WTC11 (cell line): ENCODE results near the gene APOA4. TPM values are rescaled to one million over a fixed set of nuclear protein-coding genes. Genes with fewer than 3 reads are reported as not detected.

Experiments used
- ATAC-seq: fragments of 200-7000 bp; cut with Tn5 transposase; 2 replicates; pipeline ENCODE4 v1.10.0; 2021; ENCODE audit warnings: mild to moderate bottlenecking, moderate library complexity
- CTCF ChIA-PET: fragments of 300-600 bp; sonication (Branson Sonifier 250); formaldehyde crosslinking; loops from one replicate; lab custom pipeline; 2021; ENCODE audit warnings: antibody characterized with exemption; lab: Charles Lee
- POLR2A ChIA-PET: fragments of 350-600 bp; sonication (Branson Sonifier 250); formaldehyde crosslinking; loops from one replicate; lab custom pipeline; 2021; ENCODE audit warnings: antibody characterized with exemption; lab: Charles Lee
- DNase-seq: peaks from one replicate; pipeline ENCODE4 v3.0.0; 2021; ENCODE audit warnings: low spot score
- H3K27ac Mint-ChIP-seq: 2 replicates; pipeline ENCODE4 v1.8.0; 2021; ENCODE audit warnings: mixed read lengths
- H3K27me3 Mint-ChIP-seq: 2 replicates; pipeline ENCODE4 v1.8.0; 2021; ENCODE audit warnings: low read depth, mild to moderate bottlenecking, moderate library complexity, mixed read lengths
- H3K36me3 Mint-ChIP-seq: 2 replicates; pipeline ENCODE4 v1.8.0; 2021; ENCODE audit warnings: mixed read lengths
- H3K4me1 Mint-ChIP-seq: 2 replicates; pipeline ENCODE4 v1.8.0; 2022; ENCODE audit warnings: mixed read lengths
- H3K4me3 Mint-ChIP-seq: 2 replicates; pipeline ENCODE4 v1.8.0; 2021; ENCODE audit warnings: mild to moderate bottlenecking, moderate library complexity, mixed read lengths
- H3K9me3 Mint-ChIP-seq: 2 replicates; pipeline ENCODE4 v1.8.0; 2021; ENCODE audit warnings: mixed read lengths
- ARID4B ChIP-seq: sonication (generic); formaldehyde crosslinking; IDR thresholded peaks from 2 replicates; pipeline ENCODE4 v1.8.0; 2023; ENCODE audit warnings: missing genetic modification reagents, mild to moderate bottlenecking, borderline replicate concordance
- ATF2 ChIP-seq: sonication (generic); formaldehyde crosslinking; IDR thresholded peaks from 2 replicates; pipeline ENCODE4 v1.8.1; 2022; ENCODE audit warnings: low read depth, missing genetic modification reagents, borderline replicate concordance
- ATF3 ChIP-seq: sonication (generic); formaldehyde crosslinking; conservative IDR thresholded peaks from 2 replicates; pipeline ENCODE4 v1.8.1; 2022; ENCODE audit warnings: mild to moderate bottlenecking, missing genetic modification reagents
- FOXK1 ChIP-seq: sonication (generic); formaldehyde crosslinking; IDR thresholded peaks from 2 replicates; pipeline ENCODE4 v1.8.0; 2022; ENCODE audit warnings: mild to moderate bottlenecking, moderate library complexity, missing genetic modification reagents
- OVOL2 ChIP-seq: fragments of 250-450 bp; sonication (Bioruptor Pico); IDR thresholded peaks from 2 replicates; pipeline ENCODE4 v1.9.0; 2021; ENCODE audit warnings: mild to moderate bottlenecking, borderline replicate concordance
- RELA ChIP-seq: sonication (generic); formaldehyde crosslinking; IDR thresholded peaks from 2 replicates; pipeline ENCODE4 v1.8.1; 2022; ENCODE audit warnings: missing genetic modification reagents, mild to moderate bottlenecking, borderline replicate concordance
- TCF7 ChIP-seq: sonication (generic); formaldehyde crosslinking; IDR thresholded peaks from 2 replicates; pipeline ENCODE4 v1.8.0; 2022; ENCODE audit warnings: mild to moderate bottlenecking, low read depth, missing genetic modification reagents, moderate library complexity
- TP53 ChIP-seq: sonication (generic); formaldehyde crosslinking; IDR thresholded peaks from 2 replicates; pipeline ENCODE4 v1.8.1; 2023; ENCODE audit warnings: mild to moderate bottlenecking, missing genetic modification reagents
- ZNF416 ChIP-seq: fragments of 250-450 bp; sonication (Bioruptor Pico); IDR thresholded peaks from 2 replicates; pipeline ENCODE4 v1.9.0; 2021; ENCODE audit warnings: mild to moderate bottlenecking, inconsistent platforms
- total RNA-seq: library from RNA; stranded (reverse); gene quantifications from 3 replicates; pipeline ENCODE4 v1.2.3, GENCODE V29; 2021
- TF ChIP-seq, protein P1 (sequence below): sonication (generic); formaldehyde crosslinking; IDR thresholded peaks from 2 replicates; pipeline ENCODE4 v1.8.0; 2022; ENCODE audit warnings: missing genetic modification reagents
- TF ChIP-seq, protein P2 (sequence below): fragments of 250-450 bp; sonication (Bioruptor Pico); IDR thresholded peaks from 2 replicates; pipeline ENCODE4 v2.1.2; 2022; ENCODE audit warnings: mild to moderate bottlenecking, moderate library complexity
- TF ChIP-seq, protein P3 (sequence below): sonication (generic); formaldehyde crosslinking; IDR thresholded peaks from 2 replicates; pipeline ENCODE4 v1.8.1; 2023; ENCODE audit warnings: mild to moderate bottlenecking, missing genetic modification reagents, moderate library complexity
- TF ChIP-seq, protein P4 (sequence below): sonication (generic); formaldehyde crosslinking; IDR thresholded peaks from 2 replicates; pipeline ENCODE4 v1.8.1; 2023; ENCODE audit warnings: mild to moderate bottlenecking, missing genetic modification reagents, borderline replicate concordance
- TF ChIP-seq, protein P5 (sequence below): sonication (generic); formaldehyde crosslinking; IDR thresholded peaks from 2 replicates; pipeline ENCODE4 v1.8.1; 2022; ENCODE audit warnings: missing genetic modification reagents, borderline replicate concordance

The APOA4 gene
- total RNA-seq, 1 experiment from 2014 or later = not detected

DNA sequence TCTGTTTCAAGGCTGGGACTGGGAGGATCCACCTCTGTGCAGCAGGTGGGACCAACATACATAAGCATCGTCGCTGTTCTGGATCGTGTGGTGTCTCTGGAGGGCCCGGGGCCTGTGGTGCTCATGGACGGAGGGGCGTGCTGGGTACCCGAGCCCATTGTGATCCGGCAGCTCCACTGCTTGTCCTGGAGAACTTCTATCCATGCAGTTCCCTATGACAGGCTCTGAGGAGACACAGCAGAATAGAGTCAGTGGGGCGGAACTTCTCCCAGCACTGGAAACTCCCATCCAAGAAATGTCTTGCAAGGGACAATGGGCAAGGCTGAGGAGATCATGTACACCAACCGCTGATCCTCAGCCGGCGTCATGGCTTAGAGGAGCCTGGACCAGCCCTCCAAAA lies 26.0 kb upstream of the APOA4 start (continued):
- TF ChIP-seq, protein P1, sequence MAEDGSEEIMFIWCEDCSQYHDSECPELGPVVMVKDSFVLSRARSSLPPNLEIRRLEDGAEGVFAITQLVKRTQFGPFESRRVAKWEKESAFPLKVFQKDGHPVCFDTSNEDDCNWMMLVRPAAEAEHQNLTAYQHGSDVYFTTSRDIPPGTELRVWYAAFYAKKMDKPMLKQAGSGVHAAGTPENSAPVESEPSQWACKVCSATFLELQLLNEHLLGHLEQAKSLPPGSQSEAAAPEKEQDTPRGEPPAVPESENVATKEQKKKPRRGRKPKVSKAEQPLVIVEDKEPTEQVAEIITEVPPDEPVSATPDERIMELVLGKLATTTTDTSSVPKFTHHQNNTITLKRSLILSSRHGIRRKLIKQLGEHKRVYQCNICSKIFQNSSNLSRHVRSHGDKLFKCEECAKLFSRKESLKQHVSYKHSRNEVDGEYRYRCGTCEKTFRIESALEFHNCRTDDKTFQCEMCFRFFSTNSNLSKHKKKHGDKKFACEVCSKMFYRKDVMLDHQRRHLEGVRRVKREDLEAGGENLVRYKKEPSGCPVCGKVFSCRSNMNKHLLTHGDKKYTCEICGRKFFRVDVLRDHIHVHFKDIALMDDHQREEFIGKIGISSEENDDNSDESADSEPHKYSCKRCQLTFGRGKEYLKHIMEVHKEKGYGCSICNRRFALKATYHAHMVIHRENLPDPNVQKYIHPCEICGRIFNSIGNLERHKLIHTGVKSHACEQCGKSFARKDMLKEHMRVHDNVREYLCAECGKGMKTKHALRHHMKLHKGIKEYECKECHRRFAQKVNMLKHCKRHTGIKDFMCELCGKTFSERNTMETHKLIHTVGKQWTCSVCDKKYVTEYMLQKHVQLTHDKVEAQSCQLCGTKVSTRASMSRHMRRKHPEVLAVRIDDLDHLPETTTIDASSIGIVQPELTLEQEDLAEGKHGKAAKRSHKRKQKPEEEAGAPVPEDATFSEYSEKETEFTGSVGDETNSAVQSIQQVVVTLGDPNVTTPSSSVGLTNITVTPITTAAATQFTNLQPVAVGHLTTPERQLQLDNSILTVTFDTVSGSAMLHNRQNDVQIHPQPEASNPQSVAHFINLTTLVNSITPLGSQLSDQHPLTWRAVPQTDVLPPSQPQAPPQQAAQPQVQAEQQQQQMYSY (CRISPR knock-in tag) = no peak
- no peak for TF ChIP-seq TCF7 (CRISPR knock-in tag)
- TF ChIP-seq, all 79 proteins: peak for 0

GRCh38 chr11:116847612-116848011 lies 24.5 kb upstream of the APOA4 start:
- Mint-ChIP-seq H3K27me3 (no peaks in the 10 kb centered on the region; the same call in 1 of the 2 replicates), H3K9me3 (no peaks in the 10 kb centered on the region), H3K4me1 (no peaks in the 10 kb centered on the region), H3K27ac (no peak overlapping the region), H3K4me3 (no peak overlapping the region), H3K36me3 (peaks cover 23% of the 10 kb centered on the region)
- ATAC-seq (no peak), DNase-seq (no peak)
- ChIA-PET POLR2A (no interaction called here), CTCF (interaction anchor here (1.2 to 2.4 kb wide), 2 partner anchors 12 to 56 kb away, joined by 4 to 8 read pairs; partner anchors contain the start of gene APOA5)
- TF ChIP-seq ATF3 (CRISPR knock-in tag) (no peak), TP53 (CRISPR knock-in tag) (no peak), FOXK1 (CRISPR knock-in tag) (no peak), RELA (CRISPR knock-in tag) (no peak), OVOL2 (CRISPR knock-in tag) (no peak), ZNF416 (no peak), ATF2 (no peak), ARID4B (CRISPR knock-in tag) (no peak)
- TF ChIP-seq, protein P2, sequence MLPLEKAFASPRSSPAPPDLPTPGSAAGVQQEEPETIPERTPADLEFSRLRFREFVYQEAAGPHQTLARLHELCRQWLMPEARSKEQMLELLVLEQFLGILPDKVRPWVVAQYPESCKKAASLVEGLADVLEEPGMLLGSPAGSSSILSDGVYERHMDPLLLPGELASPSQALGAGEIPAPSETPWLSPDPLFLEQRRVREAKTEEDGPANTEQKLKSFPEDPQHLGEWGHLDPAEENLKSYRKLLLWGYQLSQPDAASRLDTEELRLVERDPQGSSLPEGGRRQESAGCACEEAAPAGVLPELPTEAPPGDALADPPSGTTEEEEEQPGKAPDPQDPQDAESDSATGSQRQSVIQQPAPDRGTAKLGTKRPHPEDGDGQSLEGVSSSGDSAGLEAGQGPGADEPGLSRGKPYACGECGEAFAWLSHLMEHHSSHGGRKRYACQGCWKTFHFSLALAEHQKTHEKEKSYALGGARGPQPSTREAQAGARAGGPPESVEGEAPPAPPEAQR (CRISPR knock-in tag) = no peak
- TF ChIP-seq, protein P3, sequence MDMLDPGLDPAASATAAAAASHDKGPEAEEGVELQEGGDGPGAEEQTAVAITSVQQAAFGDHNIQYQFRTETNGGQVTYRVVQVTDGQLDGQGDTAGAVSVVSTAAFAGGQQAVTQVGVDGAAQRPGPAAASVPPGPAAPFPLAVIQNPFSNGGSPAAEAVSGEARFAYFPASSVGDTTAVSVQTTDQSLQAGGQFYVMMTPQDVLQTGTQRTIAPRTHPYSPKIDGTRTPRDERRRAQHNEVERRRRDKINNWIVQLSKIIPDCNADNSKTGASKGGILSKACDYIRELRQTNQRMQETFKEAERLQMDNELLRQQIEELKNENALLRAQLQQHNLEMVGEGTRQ (CRISPR knock-in tag) = no peak
- TF ChIP-seq, protein P4, sequence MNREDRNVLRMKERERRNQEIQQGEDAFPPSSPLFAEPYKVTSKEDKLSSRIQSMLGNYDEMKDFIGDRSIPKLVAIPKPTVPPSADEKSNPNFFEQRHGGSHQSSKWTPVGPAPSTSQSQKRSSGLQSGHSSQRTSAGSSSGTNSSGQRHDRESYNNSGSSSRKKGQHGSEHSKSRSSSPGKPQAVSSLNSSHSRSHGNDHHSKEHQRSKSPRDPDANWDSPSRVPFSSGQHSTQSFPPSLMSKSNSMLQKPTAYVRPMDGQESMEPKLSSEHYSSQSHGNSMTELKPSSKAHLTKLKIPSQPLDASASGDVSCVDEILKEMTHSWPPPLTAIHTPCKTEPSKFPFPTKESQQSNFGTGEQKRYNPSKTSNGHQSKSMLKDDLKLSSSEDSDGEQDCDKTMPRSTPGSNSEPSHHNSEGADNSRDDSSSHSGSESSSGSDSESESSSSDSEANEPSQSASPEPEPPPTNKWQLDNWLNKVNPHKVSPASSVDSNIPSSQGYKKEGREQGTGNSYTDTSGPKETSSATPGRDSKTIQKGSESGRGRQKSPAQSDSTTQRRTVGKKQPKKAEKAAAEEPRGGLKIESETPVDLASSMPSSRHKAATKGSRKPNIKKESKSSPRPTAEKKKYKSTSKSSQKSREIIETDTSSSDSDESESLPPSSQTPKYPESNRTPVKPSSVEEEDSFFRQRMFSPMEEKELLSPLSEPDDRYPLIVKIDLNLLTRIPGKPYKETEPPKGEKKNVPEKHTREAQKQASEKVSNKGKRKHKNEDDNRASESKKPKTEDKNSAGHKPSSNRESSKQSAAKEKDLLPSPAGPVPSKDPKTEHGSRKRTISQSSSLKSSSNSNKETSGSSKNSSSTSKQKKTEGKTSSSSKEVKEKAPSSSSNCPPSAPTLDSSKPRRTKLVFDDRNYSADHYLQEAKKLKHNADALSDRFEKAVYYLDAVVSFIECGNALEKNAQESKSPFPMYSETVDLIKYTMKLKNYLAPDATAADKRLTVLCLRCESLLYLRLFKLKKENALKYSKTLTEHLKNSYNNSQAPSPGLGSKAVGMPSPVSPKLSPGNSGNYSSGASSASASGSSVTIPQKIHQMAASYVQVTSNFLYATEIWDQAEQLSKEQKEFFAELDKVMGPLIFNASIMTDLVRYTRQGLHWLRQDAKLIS = no peak
- TF ChIP-seq, protein P5, sequence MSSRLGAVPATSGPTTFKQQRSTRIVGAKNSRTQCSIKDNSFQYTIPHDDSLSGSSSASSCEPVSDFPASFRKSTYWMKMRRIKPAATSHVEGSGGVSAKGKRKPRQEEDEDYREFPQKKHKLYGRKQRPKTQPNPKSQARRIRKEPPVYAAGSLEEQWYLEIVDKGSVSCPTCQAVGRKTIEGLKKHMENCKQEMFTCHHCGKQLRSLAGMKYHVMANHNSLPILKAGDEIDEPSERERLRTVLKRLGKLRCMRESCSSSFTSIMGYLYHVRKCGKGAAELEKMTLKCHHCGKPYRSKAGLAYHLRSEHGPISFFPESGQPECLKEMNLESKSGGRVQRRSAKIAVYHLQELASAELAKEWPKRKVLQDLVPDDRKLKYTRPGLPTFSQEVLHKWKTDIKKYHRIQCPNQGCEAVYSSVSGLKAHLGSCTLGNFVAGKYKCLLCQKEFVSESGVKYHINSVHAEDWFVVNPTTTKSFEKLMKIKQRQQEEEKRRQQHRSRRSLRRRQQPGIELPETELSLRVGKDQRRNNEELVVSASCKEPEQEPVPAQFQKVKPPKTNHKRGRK (CRISPR knock-in tag) = no peak
